DND-41 (cell line): ENCODE data around the gene ZNF343.
"Not testable (repeated sequence)": the region's sequence is repeated elsewhere in the genome, so short reads cannot be mapped to it uniquely, and the experiment has no call there.

ENCODE experiments used
- ATAC-seq: fragments of 200-7000 bp; cut with Tn5 transposase; 3 replicates; pipeline ENCODE4 v1.9.1; 2021; ENCODE audit warnings: low read depth; ENCODE audit not compliant: insufficient read depth
- DNase-seq: peaks from one replicate; pipeline ENCODE4 v3.0.0-alpha.2; 2020
- H2AFZ ChIP-seq: 2 replicates; pipeline ENCODE4 v1.6.0; 2012; ENCODE audit warnings: low read depth, low read length
- H3K27ac ChIP-seq: 2 replicates; pipeline ENCODE4 v1.5.1; 2012; ENCODE audit warnings: low read length, inconsistent platforms
- H3K27me3 ChIP-seq: fragments of 200-600 bp; sonication (generic); 2 replicates; pipeline ENCODE4 v1.6.0; 2012; ENCODE audit warnings: low read length, mild to moderate bottlenecking, inconsistent platforms; ENCODE audit not compliant: insufficient read depth, poor library complexity
- H3K36me3 ChIP-seq: 2 replicates; pipeline ENCODE4 v1.5.1; 2012; ENCODE audit warnings: low read length, inconsistent platforms; ENCODE audit not compliant: insufficient read depth
- H3K4me1 ChIP-seq: 2 replicates; pipeline ENCODE4 v1.5.1; 2012; ENCODE audit warnings: mild to moderate bottlenecking, low read length; ENCODE audit not compliant: insufficient read depth
- H3K4me2 ChIP-seq: 2 replicates; pipeline ENCODE4 v1.6.0; 2012; ENCODE audit warnings: mild to moderate bottlenecking, moderate library complexity, low read length, inconsistent platforms; ENCODE audit not compliant: insufficient read depth
- H3K4me3 ChIP-seq, 2 experiments: fragments of 200-600 bp in 1 of 2; shearing (Covaris generic) in 1 of 2; 2 replicates each; pipeline ENCODE4 v1.5.1; 2012 to 2016; ENCODE audit warnings: inconsistent platforms in 2 of 2, low read length in 2 of 2, mild to moderate bottlenecking in 2 of 2, low read depth in 1 of 2, moderate library complexity in 1 of 2
- H3K79me2 ChIP-seq: 2 replicates; pipeline ENCODE4 v1.6.0; 2012; ENCODE audit warnings: low read length, inconsistent platforms; ENCODE audit not compliant: insufficient read depth
- H3K9ac ChIP-seq: 2 replicates; pipeline ENCODE4 v1.6.0; 2012; ENCODE audit warnings: low read depth, mild to moderate bottlenecking, inconsistent platforms, low read length, moderate library complexity
- H3K9me3 ChIP-seq: 2 replicates; pipeline ENCODE4 v1.5.1; 2012; ENCODE audit warnings: low read length, moderate library complexity, mild to moderate bottlenecking, inconsistent platforms; ENCODE audit not compliant: insufficient read depth, severe bottlenecking
- H4K20me1 ChIP-seq: 2 replicates; pipeline ENCODE4 v1.6.0; 2012; ENCODE audit warnings: low read length; ENCODE audit not compliant: insufficient read depth
- EZH2 ChIP-seq: IDR thresholded peaks from 3 replicates; pipeline ENCODE4 v1.6.1; 2012; ENCODE audit warnings: borderline replicate concordance, low read depth, mild to moderate bottlenecking, moderate library complexity, low read length, inconsistent platforms; ENCODE audit not compliant: severe bottlenecking
- TF ChIP-seq, protein P1 (sequence below): IDR thresholded peaks from 2 replicates; pipeline ENCODE4 v1.5.1; 2012; ENCODE audit warnings: borderline replicate concordance, low read length, moderate library complexity, mild to moderate bottlenecking; ENCODE audit not compliant: poor library complexity, severe bottlenecking; ENCODE audit errors: extremely low read depth

The ZNF343 gene

DNA sequence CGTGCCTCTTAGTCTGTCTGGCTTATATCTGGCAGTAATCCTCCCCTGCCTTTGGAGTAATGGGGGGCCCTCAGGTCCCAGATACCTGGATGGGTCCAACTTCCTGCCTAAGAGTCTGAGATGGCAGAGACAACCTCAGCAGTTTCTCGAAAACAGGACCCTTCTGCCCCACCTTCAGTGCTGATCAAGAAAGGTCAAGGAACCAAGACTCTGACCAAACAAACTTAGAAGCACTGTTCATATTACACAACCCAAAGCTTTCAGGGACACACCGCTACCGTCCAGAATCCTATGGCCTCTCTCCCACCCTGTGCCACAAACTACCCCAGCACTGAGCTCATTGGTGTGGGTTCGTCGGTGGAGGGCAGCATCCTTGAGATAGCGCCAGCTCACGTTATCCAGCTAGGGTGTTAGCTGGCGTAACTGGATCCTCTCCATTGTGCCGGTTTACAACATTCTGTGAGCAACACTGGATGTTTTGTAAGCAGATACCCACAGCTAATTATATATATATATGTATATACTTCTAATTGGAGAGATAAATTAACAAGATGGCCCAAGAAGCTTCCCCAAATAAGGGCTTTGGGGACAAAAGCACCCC lies 20.1 kb upstream of the ZNF343 start:
- Histone ChIP-seq H3K9ac (no peak overlapping the region), H4K20me1 (no peaks in the 10 kb centered on the region; the same call in 1 of the 2 replicates), H3K4me2 (no peak overlapping the region), H3K4me3 (no peak overlapping the region), H3K9me3 (no peaks in the 10 kb centered on the region), H3K79me2 (no peaks in the 10 kb centered on the region), H2AFZ (no peak overlapping the region), H3K27me3 (peaks cover 40% of the 10 kb centered on the region), H3K27ac (no peak overlapping the region), H3K36me3 (no peaks in the 10 kb centered on the region), H3K4me1 (peaks cover 24% of the 10 kb centered on the region)
- DNase-seq (no peak), ATAC-seq (no peak)
- no peak for TF ChIP-seq EZH2
- TF ChIP-seq, protein P1, sequence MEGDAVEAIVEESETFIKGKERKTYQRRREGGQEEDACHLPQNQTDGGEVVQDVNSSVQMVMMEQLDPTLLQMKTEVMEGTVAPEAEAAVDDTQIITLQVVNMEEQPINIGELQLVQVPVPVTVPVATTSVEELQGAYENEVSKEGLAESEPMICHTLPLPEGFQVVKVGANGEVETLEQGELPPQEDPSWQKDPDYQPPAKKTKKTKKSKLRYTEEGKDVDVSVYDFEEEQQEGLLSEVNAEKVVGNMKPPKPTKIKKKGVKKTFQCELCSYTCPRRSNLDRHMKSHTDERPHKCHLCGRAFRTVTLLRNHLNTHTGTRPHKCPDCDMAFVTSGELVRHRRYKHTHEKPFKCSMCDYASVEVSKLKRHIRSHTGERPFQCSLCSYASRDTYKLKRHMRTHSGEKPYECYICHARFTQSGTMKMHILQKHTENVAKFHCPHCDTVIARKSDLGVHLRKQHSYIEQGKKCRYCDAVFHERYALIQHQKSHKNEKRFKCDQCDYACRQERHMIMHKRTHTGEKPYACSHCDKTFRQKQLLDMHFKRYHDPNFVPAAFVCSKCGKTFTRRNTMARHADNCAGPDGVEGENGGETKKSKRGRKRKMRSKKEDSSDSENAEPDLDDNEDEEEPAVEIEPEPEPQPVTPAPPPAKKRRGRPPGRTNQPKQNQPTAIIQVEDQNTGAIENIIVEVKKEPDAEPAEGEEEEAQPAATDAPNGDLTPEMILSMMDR, result no peak

DNA sequence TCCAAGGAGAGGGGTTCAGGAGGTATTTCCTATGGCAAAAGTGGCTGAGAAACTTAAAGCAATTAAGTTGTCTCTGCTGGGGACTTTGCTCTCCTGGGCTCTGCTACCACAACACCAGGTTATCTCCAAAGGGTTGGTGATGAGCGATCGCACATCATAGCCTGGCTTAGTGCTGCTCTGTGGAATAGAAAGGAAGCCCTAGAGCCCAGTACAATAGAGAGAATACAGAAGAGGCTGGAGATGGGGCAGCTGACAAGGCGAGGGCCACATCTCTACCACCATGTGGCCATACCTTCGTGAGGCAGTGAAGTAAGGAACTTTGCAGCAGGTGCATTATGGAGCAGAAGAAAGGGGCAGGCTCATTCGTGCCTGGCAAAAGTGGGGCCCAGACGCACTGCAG lies 19.0 kb upstream of the ZNF343 start:
- ATAC-seq, result no peak
- no peak overlapping the region for H2AFZ ChIP-seq
- H3K27ac ChIP-seq, result no peak overlapping the region
- TF ChIP-seq, protein P1, result no peak
- TF ChIP-seq EZH2, result no peak
- no peak for DNase-seq
- no peaks in the 10 kb centered on the region for H3K36me3 ChIP-seq
- no peak overlapping the region for H3K4me3 ChIP-seq
- no peaks in the 10 kb centered on the region; the same call in 1 of the 2 replicates for H4K20me1 ChIP-seq
- no peaks in the 10 kb centered on the region for H3K79me2 ChIP-seq
- H3K9me3 ChIP-seq, result no peaks in the 10 kb centered on the region
- H3K4me1 ChIP-seq, result peaks cover 24% of the 10 kb centered on the region
- no peak overlapping the region for H3K9ac ChIP-seq
- peaks cover 31% of the 10 kb centered on the region for H3K27me3 ChIP-seq
- no peak overlapping the region for H3K4me2 ChIP-seq

DNA sequence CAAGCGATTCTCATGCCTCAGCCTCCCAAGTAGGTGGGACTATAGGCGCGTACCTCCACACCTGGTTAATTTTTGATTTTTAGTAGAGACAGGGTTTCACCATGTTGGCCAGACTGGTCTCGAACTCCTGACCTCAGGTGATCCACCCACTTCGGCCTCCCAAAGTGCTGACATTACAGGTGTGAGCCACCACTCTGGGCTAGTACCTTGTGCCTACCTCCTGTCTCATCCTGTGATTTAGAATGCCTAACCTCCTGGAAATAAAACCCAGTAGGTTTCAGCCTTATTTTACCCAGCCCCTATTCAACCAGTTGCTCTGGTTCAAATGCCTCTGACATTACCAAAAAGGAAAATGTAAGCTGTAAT lies 17.5 kb upstream of the ZNF343 start:
- H3K27me3 ChIP-seq, result peaks cover 19% of the 10 kb centered on the region
- H3K4me1 ChIP-seq, result peaks cover 24% of the 10 kb centered on the region
- H3K79me2 ChIP-seq, H3K4me2 ChIP-seq, H3K4me3 ChIP-seq, DNase-seq, H4K20me1 ChIP-seq, H3K9me3 ChIP-seq, H3K36me3 ChIP-seq, H3K9ac ChIP-seq, H2AFZ ChIP-seq, H3K27ac ChIP-seq, ATAC-seq: not testable (repeated sequence)

DNA sequence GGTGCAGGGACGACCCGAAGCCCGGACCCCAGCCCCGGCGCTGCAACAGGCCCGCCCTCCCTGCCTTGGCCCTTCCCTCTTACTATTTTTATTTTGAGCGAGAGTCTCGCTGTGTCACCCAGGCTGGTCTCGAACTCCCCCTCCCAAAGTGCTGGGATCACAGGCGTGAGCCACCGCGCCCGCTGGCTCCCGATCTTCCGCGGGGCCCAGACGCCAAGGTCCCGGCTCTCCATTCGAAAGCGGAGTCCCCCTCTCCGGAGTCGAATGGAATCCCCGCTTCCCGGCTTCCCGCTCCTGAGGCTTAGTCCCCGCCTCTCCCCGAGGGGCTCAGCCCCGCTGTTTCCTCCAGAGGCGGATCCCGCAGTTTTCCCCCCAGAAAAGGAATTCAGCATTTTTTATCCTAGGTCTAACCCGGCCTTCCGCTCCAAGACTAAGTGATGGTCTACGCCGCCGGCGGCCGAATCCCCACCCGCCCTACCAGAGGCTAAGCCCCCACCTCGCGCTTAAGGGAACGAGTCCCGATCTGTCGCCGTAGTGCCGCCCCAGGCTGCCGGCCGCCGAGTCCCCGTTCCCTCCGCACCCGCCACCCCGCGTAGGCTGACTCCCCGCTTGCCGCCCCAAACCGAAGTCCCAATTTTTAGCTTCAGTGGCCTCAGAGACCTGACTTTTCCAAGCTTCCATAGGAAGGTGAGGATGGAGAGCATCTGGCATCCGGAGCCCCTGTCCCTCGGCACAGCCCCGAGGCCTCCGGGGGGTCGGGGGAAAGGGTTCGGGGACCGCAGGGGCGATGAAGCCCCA lies 16.2 kb upstream of the ZNF343 start:
- Histone ChIP-seq H3K27ac (peak overlapping the region; percentile 73), H3K79me2 (no peaks in the 10 kb centered on the region), H3K4me2 (peak overlapping the region; percentile 96), H3K36me3 (no peaks in the 10 kb centered on the region), H4K20me1 (no peaks in the 10 kb centered on the region; the same call in 1 of the 2 replicates), H3K27me3 (peaks cover 19% of the 10 kb centered on the region), H2AFZ (peak overlapping the region; percentile 91), H3K4me1 (peaks cover 18% of the 10 kb centered on the region), H3K9me3 (no peaks in the 10 kb centered on the region), H3K9ac (peak overlapping the region; percentile 78), H3K4me3 (peak overlapping the region; percentile 60 to 76)
- TF ChIP-seq, protein P1, result no peak
- TF ChIP-seq EZH2, result peak; percentile 52
- peak; percentile 56 for DNase-seq
- peak; percentile 64 for ATAC-seq
